A673 (cell line): ENCODE measurements around the gene GPC6. TPM values are rescaled to one million over a fixed set of nuclear protein-coding genes. Genes with fewer than 3 reads are reported as not detected.

Experiments
- BruUV-seq: library from RNA; stranded (reverse); fragments of 400-500 nt; replicated peaks from 2 replicates; lab custom pipeline; 2021; lab: Mats Ljungman, UMichigan
- CTCF ChIA-PET: fragments of 300-600 bp; sonication (Branson Sonifier 250); formaldehyde crosslinking; loops from one replicate; lab custom pipeline; 2022; ENCODE audit warnings: antibody characterized with exemption; lab: Charles Lee
- POLR2A ChIA-PET: fragments of 300-600 bp; sonication (Branson Sonifier 250); formaldehyde crosslinking; loops from one replicate; lab custom pipeline; 2022; ENCODE audit warnings: antibody characterized with exemption; ENCODE audit not compliant: low non-redundant PET; lab: Charles Lee
- DNase-seq: peaks from one replicate; pipeline ENCODE4 v3.0.0-alpha.2; 2015; ENCODE audit warnings: low spot score
- H3K27ac ChIP-seq: fragments of 200-600 bp; sonication (generic); 2 replicates; pipeline ENCODE4 v1.5.1; 2016; ENCODE audit warnings: mixed run types, low read depth, mild to moderate bottlenecking, mixed read lengths, antibody characterized with exemption, low read length; ENCODE audit not compliant: poor library complexity, severe bottlenecking
- H3K27me3 ChIP-seq: fragments of 200-600 bp; sonication (generic); replicated peaks from 2 replicates; pipeline ENCODE4 v1.6.1; 2017; ENCODE audit warnings: mixed run types, low read depth, mild to moderate bottlenecking, mixed read lengths, antibody characterized with exemption, low read length; ENCODE audit not compliant: insufficient read depth, poor library complexity
- H3K36me3 ChIP-seq: fragments of 200-600 bp; sonication (generic); 2 replicates; pipeline ENCODE4 v1.6.1; 2016; ENCODE audit warnings: mixed run types, mild to moderate bottlenecking, mixed read lengths, antibody characterized with exemption, low read length; ENCODE audit not compliant: insufficient read depth, poor library complexity, severe bottlenecking
- H3K4me1 ChIP-seq: fragments of 200-600 bp; sonication (generic); 2 replicates; pipeline ENCODE4 v1.6.1; 2017; ENCODE audit warnings: mixed run types, mild to moderate bottlenecking, mixed read lengths, antibody characterized with exemption, low read length; ENCODE audit not compliant: insufficient read depth, poor library complexity, severe bottlenecking
- H3K4me3 ChIP-seq: fragments of 200-600 bp; sonication (generic); 2 replicates; pipeline ENCODE4 v1.5.1; 2016; ENCODE audit warnings: low read depth, mixed run types, mild to moderate bottlenecking, mixed read lengths, low read length; ENCODE audit not compliant: poor library complexity, severe bottlenecking
- H3K9me3 ChIP-seq: fragments of 200-600 bp; sonication (generic); 2 replicates; pipeline ENCODE4 v1.6.1; 2016; ENCODE audit warnings: mixed run types, low read depth, mild to moderate bottlenecking, mixed read lengths, antibody characterized with exemption, low read length; ENCODE audit not compliant: poor library complexity, severe bottlenecking
- CTCF ChIP-seq: fragments of 300-800, 200-600 bp; sonication (generic); conservative IDR thresholded peaks from 2 replicates; pipeline ENCODE4 v1.5.1; 2017; ENCODE audit warnings: low read depth, mild to moderate bottlenecking, antibody characterized with exemption, low read length, moderate library complexity, mixed read lengths
- EZH2 ChIP-seq: fragments of 200-600 bp; sonication (generic); IDR thresholded peaks from 2 replicates; pipeline ENCODE4 v1.6.1; 2017; ENCODE audit warnings: borderline replicate concordance, low read depth, mild to moderate bottlenecking, mixed read lengths, antibody characterized with exemption, low read length; ENCODE audit not compliant: poor library complexity, severe bottlenecking
- intact Hi-C: fragments of 100-400 bp; cut with micrococcal nuclease; formaldehyde crosslinking; loops from one replicate; pipeline ENCODE4 v1.10.0; 2022; ENCODE audit not compliant: unreplicated experiment
- total RNA-seq: library from RNA; stranded (reverse); gene quantifications from 2 replicates; pipeline ENCODE4 v1.2.3, GENCODE V29; 2021

GPC6 gene
- total RNA-seq, 1 experiment from 2014 or later: 23.3 TPM

- intact Hi-C loops: no loop called here
- H3K27ac ChIP-seq: no peak overlapping the region
- no peak overlapping the region for H3K4me3 ChIP-seq
- H3K4me1 ChIP-seq: peaks cover 19% of the 10 kb centered on the region
- H3K27me3 ChIP-seq: no peaks in the 10 kb centered on the region
- POLR2A ChIA-PET: no interaction called here
- no TSS peak for BruUV-seq
- TF ChIP-seq CTCF: no peak
- no peak for TF ChIP-seq EZH2
- H3K36me3 ChIP-seq: no peaks in the 10 kb centered on the region
- CTCF ChIA-PET: no interaction called here
- H3K9me3 ChIP-seq: no peaks in the 10 kb centered on the region
- no peak for DNase-seq
Measured at GRCh38 chr13:93806861-93807260, 580.3 kb downstream of the GPC6 start.

GRCh38 chr13:93810264-93810663 lies 583.7 kb downstream of the GPC6 start:
- no peaks in the 10 kb centered on the region for H3K36me3 ChIP-seq
- ChIA-PET POLR2A (no interaction called here), CTCF (no interaction called here)
- BruUV-seq: no TSS peak
- H3K4me1 ChIP-seq: peaks cover 19% of the 10 kb centered on the region
- no peak for TF ChIP-seq EZH2
- H3K4me3 ChIP-seq: no peak overlapping the region
- H3K27ac ChIP-seq: no peak overlapping the region
- intact Hi-C loops: no loop called here
- DNase-seq: no peak
- no peaks in the 10 kb centered on the region for H3K9me3 ChIP-seq
- no peaks in the 10 kb centered on the region for H3K27me3 ChIP-seq

DNA sequence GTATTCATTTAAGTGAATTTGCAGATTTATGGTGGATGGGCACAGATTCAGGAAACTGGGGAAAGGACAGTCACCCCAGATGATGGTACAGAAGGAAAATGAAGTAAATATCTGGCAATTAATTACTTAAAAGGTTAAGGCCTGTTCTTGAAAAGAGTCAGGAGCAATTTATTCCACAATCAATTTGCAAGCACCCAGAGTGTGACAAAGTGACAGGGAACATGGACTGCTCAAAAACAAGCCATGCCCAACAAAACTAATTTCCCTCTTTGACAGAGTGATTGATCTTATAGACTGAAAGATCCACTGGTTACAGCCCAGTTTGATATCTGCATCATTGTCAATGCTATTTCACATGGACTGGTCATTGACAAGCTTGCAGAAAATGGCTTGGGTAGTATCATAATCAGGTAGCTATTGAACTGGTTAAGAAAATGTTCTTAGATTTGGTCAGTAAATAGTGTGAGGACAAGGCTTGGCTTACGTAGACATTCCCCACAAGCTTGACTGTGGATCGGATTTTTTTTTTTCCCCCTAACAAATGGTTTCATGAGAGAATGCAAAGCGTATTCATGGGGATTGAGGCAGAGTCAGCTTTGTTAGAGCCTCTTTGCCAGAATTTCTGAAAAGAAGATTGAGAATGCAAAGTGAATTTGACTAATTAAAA lies 584.6 kb downstream of the GPC6 start:
- Histone ChIP-seq H3K4me3 (no peak overlapping the region), H3K4me1 (peaks cover 10% of the 10 kb centered on the region), H3K27me3 (no peaks in the 10 kb centered on the region), H3K36me3 (no peaks in the 10 kb centered on the region), H3K9me3 (no peaks in the 10 kb centered on the region), H3K27ac (no peak overlapping the region)
- POLR2A ChIA-PET: no interaction called here
- TF ChIP-seq CTCF (no peak), EZH2 (no peak)
- DNase-seq: no peak
- CTCF ChIA-PET: no interaction called here
- intact Hi-C loops: no loop called here
- BruUV-seq: no TSS peak

DNA sequence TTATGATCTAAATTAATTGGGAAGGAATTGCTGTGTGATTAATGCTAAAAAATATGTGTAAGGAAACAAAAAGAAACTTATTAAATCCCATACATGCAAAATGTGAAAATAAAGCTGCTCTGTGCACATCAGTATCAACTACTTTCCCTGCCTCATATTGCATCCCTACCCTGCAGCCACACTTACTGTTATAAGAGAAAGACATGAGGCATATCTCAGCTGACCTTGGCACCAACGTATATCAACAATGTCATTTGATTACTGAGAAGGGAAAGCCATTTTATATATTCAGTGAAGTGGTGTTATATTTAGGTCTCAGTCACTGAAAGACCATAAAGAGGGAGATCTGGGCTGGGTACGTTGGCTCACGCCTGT lies 585.1 kb downstream of the GPC6 start:
- intact Hi-C loops: no loop called here
- TF ChIP-seq EZH2 (no peak), CTCF (no peak)
- Histone ChIP-seq H3K27ac (no peak overlapping the region), H3K9me3 (no peaks in the 10 kb centered on the region), H3K27me3 (no peaks in the 10 kb centered on the region), H3K4me3 (no peak overlapping the region), H3K4me1 (peaks cover 9% of the 10 kb centered on the region), H3K36me3 (no peaks in the 10 kb centered on the region)
- CTCF ChIA-PET: no interaction called here
- POLR2A ChIA-PET: no interaction called here
- no TSS peak for BruUV-seq
- no peak for DNase-seq
